Muscle of leg (tissue), 11 donors: Measurements from ENCODE around the gene QRICH2. TPM values are rescaled to one million over a fixed set of nuclear protein-coding genes. Genes with fewer than 3 reads are reported as not detected.

Source experiments
- DNase-seq: peaks from one replicate; pipeline ENCODE4 v3.0.0; 2013
- H3K27ac ChIP-seq: one replicate; pipeline ENCODE4 v1.5.1; 2013; ENCODE audit warnings: mild to moderate bottlenecking, low read length, control low read depth
- H3K27me3 ChIP-seq: one replicate; pipeline ENCODE4 v1.6.1; 2013; ENCODE audit warnings: low read length; ENCODE audit not compliant: control insufficient read depth, insufficient read depth
- H3K36me3 ChIP-seq: one replicate; pipeline ENCODE4 v1.6.1; 2013; ENCODE audit warnings: low read length; ENCODE audit not compliant: control insufficient read depth, insufficient read depth
- H3K4me1 ChIP-seq: one replicate; pipeline ENCODE4 v1.6.1; 2013; ENCODE audit warnings: low read length; ENCODE audit not compliant: control insufficient read depth, insufficient read depth
- H3K4me3 ChIP-seq: one replicate; pipeline ENCODE4 v1.5.1; 2013; ENCODE audit warnings: low read length, control low read depth
- H3K9me3 ChIP-seq: replicated peaks from 2 replicates; pipeline ENCODE4 v1.6.1; 2013; ENCODE audit warnings: low read depth, low read length; ENCODE audit not compliant: control insufficient read depth
- WGBS: methylation state at CpG from one replicate; pipeline ENCODE4 v1.1.5; 2013; ENCODE audit warnings: missing lambda C conversion rate; ENCODE audit not compliant: insufficient coverage; 5-methylcytosine and 5-hydroxymethylcytosine counted together
- polyA plus RNA-seq, 8 donors: library from polyadenylated mRNA; unstranded; fragments of 120-200 nt; gene quantifications; one replicate each; pipeline versions ENCODE4 v1.2.1 to v1.2.3, GENCODE V29; 2013; ENCODE audit warnings: inconsistent platforms in 1 of 8, low replicate concordance in 1 of 8; ENCODE audit not compliant: insufficient read length in 8 of 8, insufficient read depth in 1 of 8
- total RNA-seq: library from RNA; stranded (reverse); fragments of 120-200 nt; gene quantifications from one replicate; pipeline ENCODE4 v1.2.4, GENCODE V29; 2013

Gene QRICH2
- total and polyA plus RNA-seq, 9 donors, result 2.1 to 4.7 (median 3.8) TPM

GRCh38 chr17:76304226-76305134, 3.6 kb downstream of the QRICH2 start:
- 76% methylated on average over 10 of the region's 17 CpGs for WGBS
- H3K27ac ChIP-seq, result no peak overlapping the region
- peaks cover 16% of the 10 kb centered on the region for H3K36me3 ChIP-seq
- no peaks in the 10 kb centered on the region for H3K9me3 ChIP-seq
- no peaks in the 10 kb centered on the region for H3K4me1 ChIP-seq
- H3K27me3 ChIP-seq, result no peaks in the 10 kb centered on the region
- no peak overlapping the region for H3K4me3 ChIP-seq
- DNase-seq, result no peak

GRCh38 chr17:76297436-76297835, 10.6 kb downstream of the QRICH2 start:
- Histone ChIP-seq H3K27ac (no peak overlapping the region), H3K9me3 (no peaks in the 10 kb centered on the region), H3K4me1 (no peaks in the 10 kb centered on the region), H3K4me3 (no peak overlapping the region), H3K36me3 (peaks cover 12% of the 10 kb centered on the region), H3K27me3 (no peaks in the 10 kb centered on the region)
- DNase-seq, result no peak
- WGBS, result no CpG with 5 or more reads among the region's 3 CpGs

GRCh38 chr17:76296889-76297288, 11.2 kb downstream of the QRICH2 start:
- DNase-seq, result no peak
- H3K36me3 ChIP-seq, result peaks cover 10% of the 10 kb centered on the region
- H3K27me3 ChIP-seq, result no peaks in the 10 kb centered on the region
- 100% methylated on average over 1 of the region's 5 CpGs for WGBS
- no peak overlapping the region for H3K4me3 ChIP-seq
- H3K4me1 ChIP-seq, result no peaks in the 10 kb centered on the region
- no peak overlapping the region for H3K27ac ChIP-seq
- H3K9me3 ChIP-seq, result no peaks in the 10 kb centered on the region

- WGBS, result 42% methylated on average over 2 of the region's 4 CpGs
- Histone ChIP-seq H3K36me3 (peaks cover 16% of the 10 kb centered on the region), H3K4me1 (no peaks in the 10 kb centered on the region), H3K27me3 (no peaks in the 10 kb centered on the region), H3K27ac (no peak overlapping the region), H3K4me3 (no peak overlapping the region), H3K9me3 (no peaks in the 10 kb centered on the region)
- peak; percentile 86 for DNase-seq
These were observed 11.9 kb downstream of the QRICH2 start for GRCh38 chr17:76296186-76296585.

GRCh38 chr17:76293106-76293505, 15.0 kb downstream of the QRICH2 start:
- Histone ChIP-seq H3K27ac (no peak overlapping the region), H3K27me3 (no peaks in the 10 kb centered on the region), H3K36me3 (peaks cover 25% of the 10 kb centered on the region), H3K9me3 (no peaks in the 10 kb centered on the region), H3K4me3 (no peak overlapping the region), H3K4me1 (no peaks in the 10 kb centered on the region)
- DNase-seq, result no peak
- 95% methylated on average over 7 of the region's 7 CpGs for WGBS

GRCh38 chr17:76292567-76292966, 15.5 kb downstream of the QRICH2 start:
- Histone ChIP-seq H3K27me3 (no peaks in the 10 kb centered on the region), H3K36me3 (peaks cover 25% of the 10 kb centered on the region), H3K4me1 (no peaks in the 10 kb centered on the region), H3K9me3 (no peaks in the 10 kb centered on the region), H3K27ac (no peak overlapping the region), H3K4me3 (no peak overlapping the region)
- WGBS, result 94% methylated on average over 4 of the region's 4 CpGs
- no peak for DNase-seq

- Histone ChIP-seq H3K36me3 (no peaks in the 10 kb centered on the region), H3K27me3 (no peaks in the 10 kb centered on the region), H3K4me3 (no peak overlapping the region), H3K4me1 (peaks cover 27% of the 10 kb centered on the region), H3K9me3 (no peaks in the 10 kb centered on the region), H3K27ac (no peak overlapping the region)
- WGBS, result 71% methylated on average over 23 of the region's 23 CpGs
- no peak for DNase-seq
These were observed 26.3 kb downstream of the QRICH2 start for GRCh38 chr17:76281573-76282371.

GRCh38 chr17:76280650-76281049, 27.4 kb downstream of the QRICH2 start:
- Histone ChIP-seq H3K36me3 (no peaks in the 10 kb centered on the region), H3K4me3 (no peak overlapping the region), H3K27ac (no peak overlapping the region), H3K27me3 (no peaks in the 10 kb centered on the region), H3K4me1 (peaks cover 31% of the 10 kb centered on the region), H3K9me3 (no peaks in the 10 kb centered on the region)
- WGBS, result 92% methylated on average over 13 of the region's 15 CpGs
- no peak for DNase-seq

GRCh38 chr17:76279742-76280287, 28.3 kb downstream of the QRICH2 start:
- Histone ChIP-seq H3K27ac (no peak overlapping the region), H3K9me3 (no peaks in the 10 kb centered on the region), H3K4me1 (peaks cover 31% of the 10 kb centered on the region), H3K36me3 (no peaks in the 10 kb centered on the region), H3K27me3 (no peaks in the 10 kb centered on the region), H3K4me3 (no peak overlapping the region)
- WGBS, result 81% methylated on average over 5 of the region's 15 CpGs
- no peak for DNase-seq
